ENCODE data around the gene EN2.

Gene EN2

GRCh38 chr7:155511702-155511996 is 53.7 kb downstream of the EN2 start:
- no peak for DNase-seq

- DNase-seq: no peak
Observed at GRCh38 chr7:155512246-155512887, 54.4 kb downstream of the EN2 start.

GRCh38 chr7:155513543-155514285 is 55.8 kb downstream of the EN2 start:
- no peak for DNase-seq

- DNase-seq: no peak
Observed at GRCh38 chr7:155514296-155514695, 56.4 kb downstream of the EN2 start.
